ENCODE results near the gene GALNT11. TPM values are rescaled to one million over a fixed set of nuclear protein-coding genes. Genes with fewer than 3 reads are reported as not detected.

GALNT11 gene
- total RNA-seq, 1 experiment from 2014 or later: 24.1 TPM

GRCh38 chr7:152126741-152127140 is 101.3 kb downstream of the GALNT11 start:
- H3K56ac ChIP-seq (ENCODE audit: insufficient read length, low read depth, low read length): no peak overlapping the region
- no peak overlapping the region for H3K9ac ChIP-seq (ENCODE audit: extremely low read depth, insufficient read length, low read length)
- no peak overlapping the region for H3K4ac ChIP-seq (ENCODE audit: low read depth, low read length)
- H3K36me3 Mint-ChIP-seq (ENCODE audit: insufficient read depth in 1 of 3, low read depth in 3 of 3): peaks cover 26 to 65% (median 57%) of the 10 kb centered on the region in 3 experiments; a peak in 6 of 7 replicates
- no peak overlapping the region for H2BK12ac ChIP-seq (ENCODE audit: insufficient read length, low read depth, low read length)
- H3K79me2 ChIP-seq (ENCODE audit: insufficient read depth, low read length): no peaks in the 10 kb centered on the region
- H3K27me3 Mint-ChIP-seq (ENCODE audit: low read depth): no peaks in the 10 kb centered on the region; the same call in 1 of the 2 replicates
- no peaks in the 10 kb centered on the region for H3K9me3 ChIP-seq (ENCODE audit: control insufficient read depth, low read depth, low read length)
- H3K27ac Mint-ChIP-seq: peak overlapping the region; percentile 6 to 93 (median 85); a peak in 6 of 7 replicates
- no peak overlapping the region for H2BK15ac ChIP-seq (ENCODE audit: low read depth, low read length)
- no peak overlapping the region for H2AK5ac ChIP-seq (ENCODE audit: insufficient read length, low read length)
- H4K20me1 ChIP-seq (ENCODE audit: control insufficient read depth, insufficient read depth, insufficient read length): no peaks in the 10 kb centered on the region
- no peak overlapping the region for H4K91ac ChIP-seq (ENCODE audit: insufficient read length, low read depth, low read length)
- H3K27me3 ChIP-seq (ENCODE audit: insufficient read depth, low read length): no peaks in the 10 kb centered on the region
- no peak for DNase-seq
- H2BK20ac ChIP-seq (ENCODE audit: low read depth, low read length, poor library complexity, severe bottlenecking): no peak overlapping the region
- H3K14ac ChIP-seq (ENCODE audit: insufficient read depth, low read length): no peak overlapping the region
- peaks cover 5 to 6% of the 10 kb centered on the region in 2 experiments for H3K4me1 Mint-ChIP-seq
- no peak overlapping the region for H3K27ac ChIP-seq (ENCODE audit: insufficient read length, low read depth, low read length)
- WGBS (ENCODE audit: extremely low coverage, insufficient read length, low lambda C conversion rate): no CpG with 5 or more reads among the region's 7 CpGs
- H3K4me2 ChIP-seq (ENCODE audit: insufficient read depth, insufficient read length, low read length): no peak overlapping the region
- no peak overlapping the region for H2BK120ac ChIP-seq (ENCODE audit: low read depth, low read length, poor library complexity, severe bottlenecking)
- H3K23me2 ChIP-seq (ENCODE audit: insufficient read length, low read depth, low read length, poor library complexity, severe bottlenecking): no peaks in the 10 kb centered on the region
- H3K4me1 ChIP-seq (ENCODE audit: insufficient read depth, low read length): no peaks in the 10 kb centered on the region
- H4K5ac ChIP-seq (ENCODE audit: insufficient read length, low read depth, low read length): no peak overlapping the region
- TF ChIP-seq, protein P1, sequence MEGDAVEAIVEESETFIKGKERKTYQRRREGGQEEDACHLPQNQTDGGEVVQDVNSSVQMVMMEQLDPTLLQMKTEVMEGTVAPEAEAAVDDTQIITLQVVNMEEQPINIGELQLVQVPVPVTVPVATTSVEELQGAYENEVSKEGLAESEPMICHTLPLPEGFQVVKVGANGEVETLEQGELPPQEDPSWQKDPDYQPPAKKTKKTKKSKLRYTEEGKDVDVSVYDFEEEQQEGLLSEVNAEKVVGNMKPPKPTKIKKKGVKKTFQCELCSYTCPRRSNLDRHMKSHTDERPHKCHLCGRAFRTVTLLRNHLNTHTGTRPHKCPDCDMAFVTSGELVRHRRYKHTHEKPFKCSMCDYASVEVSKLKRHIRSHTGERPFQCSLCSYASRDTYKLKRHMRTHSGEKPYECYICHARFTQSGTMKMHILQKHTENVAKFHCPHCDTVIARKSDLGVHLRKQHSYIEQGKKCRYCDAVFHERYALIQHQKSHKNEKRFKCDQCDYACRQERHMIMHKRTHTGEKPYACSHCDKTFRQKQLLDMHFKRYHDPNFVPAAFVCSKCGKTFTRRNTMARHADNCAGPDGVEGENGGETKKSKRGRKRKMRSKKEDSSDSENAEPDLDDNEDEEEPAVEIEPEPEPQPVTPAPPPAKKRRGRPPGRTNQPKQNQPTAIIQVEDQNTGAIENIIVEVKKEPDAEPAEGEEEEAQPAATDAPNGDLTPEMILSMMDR (conservative IDR thresholded peaks at IDR 0.05): no peak
- H3K18ac ChIP-seq (ENCODE audit: insufficient read length, low read depth, low read length): no peak overlapping the region
- H3T11ph ChIP-seq (ENCODE audit: low read length): no peak overlapping the region
- no peak overlapping the region for H2AFZ ChIP-seq (ENCODE audit: low read length)
- no peak overlapping the region for H2BK5ac ChIP-seq (ENCODE audit: insufficient read length, low read length)
- H3K9me3 Mint-ChIP-seq: peaks cover 4 to 12% of the 10 kb centered on the region in 2 experiments; a peak in 4 of 5 replicates
- no peaks in the 10 kb centered on the region for H3K79me1 ChIP-seq (ENCODE audit: insufficient read depth, low read depth, low read length, poor library complexity, severe bottlenecking)
- H3K23ac ChIP-seq (ENCODE audit: insufficient read length, low read depth, low read length): no peak overlapping the region
- no peak overlapping the region for H3K4me3 Mint-ChIP-seq
- H4K8ac ChIP-seq (replicated peaks; ENCODE audit: insufficient read length, low read depth, low read length): no peak overlapping the region
